HEK293 (cell line): ENCODE measurements around the gene SUMF1.

Source experiments
- CTCF ChIA-PET: fragments of 350-600 bp; formaldehyde crosslinking; extraction: SDS; loops from one replicate; lab custom pipeline; 2021; ENCODE audit warnings: antibody characterized with exemption; lab: Yijun Ruan, JAX
- POLR2A ChIA-PET: fragments of 300-600 bp; formaldehyde crosslinking; extraction: SDS; loops from one replicate; lab custom pipeline; 2020; ENCODE audit warnings: antibody characterized with exemption, inconsistent platforms; lab: Yijun Ruan, JAX
- H3K27ac ChIP-seq: fragments of 200-500 bp; sonication (Bioruptor generic); 2 replicates; pipeline ENCODE4 v1.5.1; 2014; ENCODE audit warnings: low read depth, low read length, control low read depth, inconsistent platforms; ENCODE audit errors: extremely low read depth
- H3K36me3 ChIP-seq, 2 experiments: fragments of 200-500 bp in 1 of 2; sonication (Bioruptor generic) in 1 of 2; 1 replicate in 1 of 2; 2 replicates in 1 of 2; pipeline ENCODE4 v1.5.1; 2014 to 2017; ENCODE audit warnings: inconsistent platforms in 2 of 2, low read length in 2 of 2; ENCODE audit not compliant: control insufficient read depth in 2 of 2, insufficient read depth in 1 of 2
- H3K4me1 ChIP-seq: fragments of 200-500 bp; sonication (Bioruptor generic); 2 replicates; pipeline ENCODE4 v1.5.1; 2014; ENCODE audit warnings: mild to moderate bottlenecking, low read length, inconsistent platforms; ENCODE audit not compliant: control insufficient read depth, insufficient read depth
- H3K4me3 ChIP-seq: 2 replicates; pipeline ENCODE4 v1.5.1; 2011; ENCODE audit warnings: low read depth, mild to moderate bottlenecking, control low read depth, low read length, moderate library complexity
- H3K9me3 ChIP-seq: fragments of 200-500 bp; sonication (Bioruptor generic); 2 replicates; pipeline ENCODE4 v1.5.1; 2014; ENCODE audit warnings: low read depth, low read length, inconsistent platforms; ENCODE audit not compliant: control insufficient read depth, insufficient read depth
- KLF1 ChIP-seq: fragments of 450-650 bp; formaldehyde crosslinking; IDR thresholded peaks from 2 replicates; pipeline ENCODE4 v1.5.1; 2016; ENCODE audit warnings: missing biosample characterization, missing genetic modification characterization
- KLF7 ChIP-seq: fragments of 450-650 bp; formaldehyde crosslinking; IDR thresholded peaks from 2 replicates; pipeline ENCODE4 v1.5.1; 2016; ENCODE audit warnings: missing biosample characterization, missing genetic modification characterization, borderline replicate concordance
- MZF1 ChIP-seq: fragments of 450-650 bp; formaldehyde crosslinking; IDR thresholded peaks from 2 replicates; pipeline ENCODE4 v1.5.1; 2017; ENCODE audit warnings: missing biosample characterization, missing genetic modification characterization, borderline replicate concordance
- TRIM28 ChIP-seq: IDR thresholded peaks from 2 replicates; pipeline ENCODE4 v1.6.1; 2011; ENCODE audit warnings: low read length, control low read depth, borderline replicate concordance
- ZBTB17 ChIP-seq: fragments of 450-650 bp; formaldehyde crosslinking; IDR thresholded peaks from 2 replicates; pipeline ENCODE4 v1.5.1; 2016; ENCODE audit warnings: missing biosample characterization, missing genetic modification characterization
- ZNF10 ChIP-seq: fragments of 450-650 bp; formaldehyde crosslinking; IDR thresholded peaks from 2 replicates; pipeline ENCODE4 v1.5.1; 2017; ENCODE audit warnings: missing biosample characterization, missing genetic modification characterization
- ZNF112 ChIP-seq: fragments of 450-650 bp; formaldehyde crosslinking; IDR thresholded peaks from 2 replicates; pipeline ENCODE4 v1.5.0; 2017; ENCODE audit warnings: missing biosample characterization, missing genetic modification characterization
- ZNF157 ChIP-seq: fragments of 450-650 bp; formaldehyde crosslinking; IDR thresholded peaks from 2 replicates; pipeline ENCODE4 v1.5.1; 2016; ENCODE audit warnings: missing biosample characterization, missing genetic modification characterization
- ZNF221 ChIP-seq: fragments of 450-650 bp; formaldehyde crosslinking; IDR thresholded peaks from 2 replicates; pipeline ENCODE4 v1.5.1; 2017; ENCODE audit warnings: missing biosample characterization, missing genetic modification characterization, borderline replicate concordance
- ZNF274 ChIP-seq, 2 experiments: fragments of 200-500 bp in 1 of 2; fragments of 450-650 bp in 1 of 2; sonication (Bioruptor generic) in 1 of 2; formaldehyde crosslinking in 1 of 2; IDR thresholded peaks; 2 replicates each; pipeline versions ENCODE4 v1.5.1 to v1.6.1; 2014 to 2016; ENCODE audit warnings: borderline replicate concordance in 1 of 2, inconsistent platforms in 1 of 2, low read length in 1 of 2, missing biosample characterization in 1 of 2, missing genetic modification characterization in 1 of 2
- ZNF292 ChIP-seq: fragments of 450-650 bp; formaldehyde crosslinking; IDR thresholded peaks from 2 replicates; pipeline ENCODE4 v1.5.1; 2016; ENCODE audit warnings: low read depth, missing biosample characterization, missing genetic modification characterization, borderline replicate concordance
- ZNF37A ChIP-seq: fragments of 450-650 bp; IDR thresholded peaks from 2 replicates; pipeline ENCODE4 v1.5.1; 2018; ENCODE audit warnings: missing biosample characterization, missing genetic modification characterization
- ZNF423 ChIP-seq: fragments of 450-650 bp; formaldehyde crosslinking; IDR thresholded peaks from 2 replicates; pipeline ENCODE4 v1.5.1; 2016; ENCODE audit warnings: missing biosample characterization, missing genetic modification characterization
- ZNF548 ChIP-seq: fragments of 450-650 bp; formaldehyde crosslinking; IDR thresholded peaks from 2 replicates; pipeline ENCODE4 v1.5.1; 2016; ENCODE audit warnings: missing biosample characterization, missing genetic modification characterization
- ZNF560 ChIP-seq: fragments of 450-650 bp; formaldehyde crosslinking; IDR thresholded peaks from 2 replicates; pipeline ENCODE4 v1.5.1; 2017; ENCODE audit warnings: missing biosample characterization, missing genetic modification characterization, borderline replicate concordance
- ZNF660 ChIP-seq: fragments of 450-650 bp; IDR thresholded peaks from 2 replicates; pipeline ENCODE4 v1.5.1; 2018; ENCODE audit warnings: missing biosample characterization, mild to moderate bottlenecking, missing genetic modification characterization
- ZSCAN16 ChIP-seq: fragments of 450-650 bp; formaldehyde crosslinking; IDR thresholded peaks from 2 replicates; pipeline ENCODE4 v1.5.1; 2016; ENCODE audit warnings: missing biosample characterization, missing genetic modification characterization
- TF ChIP-seq, protein P1 (sequence below): fragments of 450-650 bp; IDR thresholded peaks from 2 replicates; pipeline ENCODE4 v1.5.1; 2018; ENCODE audit warnings: missing biosample characterization, mild to moderate bottlenecking, missing genetic modification characterization
- TF ChIP-seq, protein P2 (sequence below): fragments of 450-650 bp; formaldehyde crosslinking; IDR thresholded peaks from 2 replicates; pipeline ENCODE4 v1.5.1; 2016; ENCODE audit warnings: missing biosample characterization, missing genetic modification characterization, low read depth
- TF ChIP-seq, protein P3 (sequence below): fragments of 450-650 bp; formaldehyde crosslinking; IDR thresholded peaks from 2 replicates; pipeline ENCODE4 v1.5.1; 2016; ENCODE audit warnings: missing biosample characterization, missing genetic modification characterization
- TF ChIP-seq, protein P4 (sequence below): fragments of 450-650 bp; formaldehyde crosslinking; IDR thresholded peaks from 2 replicates; pipeline ENCODE4 v1.5.1; 2016; ENCODE audit warnings: missing biosample characterization, missing genetic modification characterization

SUMF1 gene

DNA sequence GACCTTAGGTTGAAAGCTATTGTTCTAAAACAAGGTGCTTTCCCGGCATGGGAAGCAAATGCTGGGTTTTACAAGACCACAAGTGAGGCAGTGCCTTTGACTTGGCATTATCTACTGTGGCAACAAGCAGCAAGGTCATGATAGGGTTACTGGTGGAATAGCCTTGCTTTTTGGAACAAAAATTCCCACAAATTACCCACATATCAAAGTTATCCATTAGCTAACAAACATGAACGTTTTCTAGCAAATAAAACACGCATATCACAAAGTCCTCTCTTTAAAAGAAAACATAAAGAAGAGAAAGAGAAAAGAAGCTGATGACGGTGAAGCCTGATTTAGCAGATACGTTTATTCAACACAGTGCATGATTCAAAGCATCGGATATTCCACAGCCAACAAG, 106.3 kb downstream of the SUMF1 start:
- peaks cover 2% of the 10 kb centered on the region; the same call in 1 of the 2 replicates for H3K4me1 ChIP-seq
- no peak overlapping the region for H3K4me3 ChIP-seq
- H3K36me3 ChIP-seq: no peaks in the 10 kb centered on the region
- no peak overlapping the region for H3K27ac ChIP-seq
- POLR2A ChIA-PET: no interaction called here
- CTCF ChIA-PET: interaction anchor here (1.1 to 1.4 kb wide), 2 partner anchors 10 to 273 kb away, joined by 5 read pairs; no protein-coding TSS in a partner anchor
- TF ChIP-seq, protein P1, sequence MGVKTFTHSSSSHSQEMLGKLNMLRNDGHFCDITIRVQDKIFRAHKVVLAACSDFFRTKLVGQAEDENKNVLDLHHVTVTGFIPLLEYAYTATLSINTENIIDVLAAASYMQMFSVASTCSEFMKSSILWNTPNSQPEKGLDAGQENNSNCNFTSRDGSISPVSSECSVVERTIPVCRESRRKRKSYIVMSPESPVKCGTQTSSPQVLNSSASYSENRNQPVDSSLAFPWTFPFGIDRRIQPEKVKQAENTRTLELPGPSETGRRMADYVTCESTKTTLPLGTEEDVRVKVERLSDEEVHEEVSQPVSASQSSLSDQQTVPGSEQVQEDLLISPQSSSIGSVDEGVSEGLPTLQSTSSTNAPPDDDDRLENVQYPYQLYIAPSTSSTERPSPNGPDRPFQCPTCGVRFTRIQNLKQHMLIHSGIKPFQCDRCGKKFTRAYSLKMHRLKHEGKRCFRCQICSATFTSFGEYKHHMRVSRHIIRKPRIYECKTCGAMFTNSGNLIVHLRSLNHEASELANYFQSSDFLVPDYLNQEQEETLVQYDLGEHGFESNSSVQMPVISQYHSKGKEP: no peak
- TF ChIP-seq MZF1 (tag by site-specific recombination) (no peak), ZNF274 (IDR thresholded peaks at IDR 0.05; ENCODE audit: low read length) (no peak), ZNF274 (tag by site-specific recombination; IDR thresholded peaks at IDR 0.05; ENCODE audit: borderline replicate concordance) (no peak), ZBTB17 (tag by site-specific recombination) (no peak), ZNF112 (tag by site-specific recombination) (no peak), ZNF660 (tag by site-specific recombination) (no peak), ZNF10 (tag by site-specific recombination) (no peak), ZSCAN16 (tag by site-specific recombination) (no peak), TRIM28 (no peak), ZNF548 (tag by site-specific recombination) (no peak), ZNF157 (tag by site-specific recombination) (no peak), ZNF37A (no peak), ZNF221 (tag by site-specific recombination) (no peak)
- TF ChIP-seq, protein P2, sequence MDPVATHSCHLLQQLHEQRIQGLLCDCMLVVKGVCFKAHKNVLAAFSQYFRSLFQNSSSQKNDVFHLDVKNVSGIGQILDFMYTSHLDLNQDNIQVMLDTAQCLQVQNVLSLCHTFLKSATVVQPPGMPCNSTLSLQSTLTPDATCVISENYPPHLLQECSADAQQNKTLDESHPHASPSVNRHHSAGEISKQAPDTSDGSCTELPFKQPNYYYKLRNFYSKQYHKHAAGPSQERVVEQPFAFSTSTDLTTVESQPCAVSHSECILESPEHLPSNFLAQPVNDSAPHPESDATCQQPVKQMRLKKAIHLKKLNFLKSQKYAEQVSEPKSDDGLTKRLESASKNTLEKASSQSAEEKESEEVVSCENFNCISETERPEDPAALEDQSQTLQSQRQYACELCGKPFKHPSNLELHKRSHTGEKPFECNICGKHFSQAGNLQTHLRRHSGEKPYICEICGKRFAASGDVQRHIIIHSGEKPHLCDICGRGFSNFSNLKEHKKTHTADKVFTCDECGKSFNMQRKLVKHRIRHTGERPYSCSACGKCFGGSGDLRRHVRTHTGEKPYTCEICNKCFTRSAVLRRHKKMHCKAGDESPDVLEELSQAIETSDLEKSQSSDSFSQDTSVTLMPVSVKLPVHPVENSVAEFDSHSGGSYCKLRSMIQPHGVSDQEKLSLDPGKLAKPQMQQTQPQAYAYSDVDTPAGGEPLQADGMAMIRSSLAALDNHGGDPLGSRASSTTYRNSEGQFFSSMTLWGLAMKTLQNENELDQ (tag by site-specific recombination): no peak
- TF ChIP-seq, protein P3, sequence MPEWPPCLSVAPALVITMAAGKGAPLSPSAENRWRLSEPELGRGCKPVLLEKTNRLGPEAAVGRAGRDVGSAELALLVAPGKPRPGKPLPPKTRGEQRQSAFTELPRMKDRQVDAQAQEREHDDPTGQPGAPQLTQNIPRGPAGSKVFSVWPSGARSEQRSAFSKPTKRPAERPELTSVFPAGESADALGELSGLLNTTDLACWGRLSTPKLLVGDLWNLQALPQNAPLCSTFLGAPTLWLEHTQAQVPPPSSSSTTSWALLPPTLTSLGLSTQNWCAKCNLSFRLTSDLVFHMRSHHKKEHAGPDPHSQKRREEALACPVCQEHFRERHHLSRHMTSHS: no peak
- no peaks in the 10 kb centered on the region for H3K9me3 ChIP-seq

DNA sequence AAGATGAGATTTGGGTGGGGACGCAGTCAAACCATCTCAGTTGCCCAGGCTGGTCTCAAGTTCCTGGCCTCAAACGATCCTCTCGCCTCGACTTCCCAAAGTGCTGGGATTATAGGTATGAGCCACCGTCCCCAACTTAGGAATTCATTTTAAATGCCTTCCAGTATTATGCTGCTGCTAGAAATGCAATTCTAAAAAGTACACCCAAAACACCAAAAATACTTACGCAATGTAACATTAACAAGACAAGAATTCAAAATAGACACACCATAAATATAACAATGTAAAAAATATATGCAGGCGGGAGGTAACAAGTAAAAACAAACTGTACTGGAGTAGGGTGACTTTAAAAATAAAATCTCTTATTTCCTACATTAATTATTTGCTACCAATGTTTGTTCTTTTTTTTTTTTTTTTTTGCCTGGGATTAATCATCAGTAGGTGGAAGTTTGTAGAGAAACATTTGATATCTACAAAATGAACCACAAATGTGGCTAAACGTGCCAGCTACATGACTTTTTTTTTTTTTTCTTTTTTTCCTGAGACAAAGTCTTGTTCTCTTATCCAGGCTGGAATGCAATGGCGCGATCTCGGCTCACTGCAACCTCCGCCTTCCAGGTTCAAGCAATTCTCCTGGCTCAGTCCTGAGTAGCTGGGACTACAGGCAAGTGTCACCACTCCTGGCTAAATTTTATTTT, 107.1 kb downstream of the SUMF1 start:
- H3K4me3 ChIP-seq: no peak overlapping the region
- H3K4me1 ChIP-seq: peaks cover 6% of the 10 kb centered on the region; the same call in 1 of the 2 replicates
- no peaks in the 10 kb centered on the region for H3K9me3 ChIP-seq
- CTCF ChIA-PET: interaction anchor here (1.2 to 1.4 kb wide), 2 partner anchors 9 kb away, joined by 5 to 9 read pairs; no protein-coding TSS in a partner anchor
- POLR2A ChIA-PET: no interaction called here
- no peak overlapping the region for H3K27ac ChIP-seq
- H3K36me3 ChIP-seq: no peaks in the 10 kb centered on the region
- no peak for TF ChIP-seq ZBTB17 (tag by site-specific recombination)
- TF ChIP-seq ZNF560 (tag by site-specific recombination): no peak
- TF ChIP-seq ZNF292: no peak
- TF ChIP-seq ZNF423 (tag by site-specific recombination): no peak
- no peak for TF ChIP-seq KLF1 (tag by site-specific recombination)
- TF ChIP-seq, protein P4, sequence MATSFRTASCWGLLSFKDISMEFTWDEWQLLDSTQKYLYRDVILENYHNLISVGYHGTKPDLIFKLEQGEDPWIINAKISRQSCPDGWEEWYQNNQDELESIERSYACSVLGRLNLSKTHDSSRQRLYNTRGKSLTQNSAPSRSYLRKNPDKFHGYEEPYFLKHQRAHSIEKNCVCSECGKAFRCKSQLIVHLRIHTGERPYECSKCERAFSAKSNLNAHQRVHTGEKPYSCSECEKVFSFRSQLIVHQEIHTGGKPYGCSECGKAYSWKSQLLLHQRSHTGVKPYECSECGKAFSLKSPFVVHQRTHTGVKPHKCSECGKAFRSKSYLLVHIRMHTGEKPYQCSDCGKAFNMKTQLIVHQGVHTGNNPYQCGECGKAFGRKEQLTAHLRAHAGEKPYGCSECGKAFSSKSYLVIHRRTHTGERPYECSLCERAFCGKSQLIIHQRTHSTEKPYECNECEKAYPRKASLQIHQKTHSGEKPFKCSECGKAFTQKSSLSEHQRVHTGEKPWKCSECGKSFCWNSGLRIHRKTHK: no peak
- TF ChIP-seq KLF7 (tag by site-specific recombination): no peak
